K562 (cell line): ENCODE data around the gene ACTL10. TPM values are rescaled to one million over a fixed set of nuclear protein-coding genes. Genes with fewer than 3 reads are reported as not detected.

Experiments
- EGR1 ChIP-seq: fragments of 450-650 bp; conservative IDR thresholded peaks from 2 replicates; pipeline ENCODE4 v1.6.1; 2017; ENCODE audit warnings: mild to moderate bottlenecking
- EHMT2 ChIP-seq: fragments of 450-650 bp; IDR thresholded peaks from 2 replicates; pipeline ENCODE4 v1.6.1; 2018; ENCODE audit warnings: antibody characterized with exemption
- ELF4 ChIP-seq: fragments of 450-650 bp; formaldehyde crosslinking; IDR thresholded peaks from 2 replicates; pipeline ENCODE4 v1.4.0; 2022; ENCODE audit warnings: missing genetic modification characterization
- GATAD2B ChIP-seq: fragments of 450-650 bp; IDR thresholded peaks from 2 replicates; pipeline ENCODE4 v1.6.1; 2017; ENCODE audit warnings: mild to moderate bottlenecking, borderline replicate concordance
- HDAC2 ChIP-seq: fragments of 450-650 bp; IDR thresholded peaks from 2 replicates; pipeline ENCODE4 v1.6.1; 2016; ENCODE audit warnings: mild to moderate bottlenecking
- HMG20A ChIP-seq: fragments of 450-650 bp; formaldehyde crosslinking; conservative IDR thresholded peaks from 2 replicates; pipeline ENCODE4 v1.4.0; 2020; ENCODE audit warnings: mild to moderate bottlenecking, mixed read lengths
- MITF ChIP-seq: IDR thresholded peaks from 2 replicates; pipeline ENCODE4 v1.6.1; 2014; ENCODE audit warnings: antibody characterized with exemption
- NCOA4 ChIP-seq: fragments of 450-650 bp; IDR thresholded peaks from 2 replicates; pipeline ENCODE4 v1.6.1; 2018; ENCODE audit warnings: mild to moderate bottlenecking; ENCODE audit not compliant: partially characterized antibody
- NEUROD1 ChIP-seq: fragments of 150-350 bp; IDR thresholded peaks from 2 replicates; pipeline ENCODE4 v1.6.1; 2014; ENCODE audit warnings: borderline replicate concordance, low read length, low read depth; ENCODE audit not compliant: partially characterized antibody
- NFATC3 ChIP-seq: fragments of 450-650 bp; IDR thresholded peaks from 2 replicates; pipeline ENCODE4 v1.6.1; 2017; ENCODE audit warnings: mild to moderate bottlenecking
- NFE2L1 ChIP-seq: fragments of 450-650 bp; IDR thresholded peaks from 2 replicates; pipeline ENCODE4 v1.6.1; 2016; ENCODE audit warnings: missing genetic modification characterization, low read depth, mild to moderate bottlenecking, missing compliant biosample characterization, moderate library complexity, borderline replicate concordance
- NR3C1 ChIP-seq: sonication (generic); formaldehyde crosslinking; IDR thresholded peaks from 2 replicates; pipeline ENCODE4 v1.8.1; 2022; ENCODE audit warnings: missing genetic modification reagents
- PURB ChIP-seq: sonication (generic); formaldehyde crosslinking; IDR thresholded peaks from 2 replicates; pipeline ENCODE4 v1.9.0; 2021; ENCODE audit warnings: low read depth, mild to moderate bottlenecking, missing genetic modification reagents
- SRSF3 ChIP-seq: fragments of 200-400 bp; formaldehyde crosslinking; IDR thresholded peaks from 2 replicates; pipeline ENCODE4 v1.6.1; 2016; ENCODE audit warnings: mild to moderate bottlenecking, low read length, moderate library complexity; ENCODE audit not compliant: insufficient read depth
- TCF7L2 ChIP-seq: fragments of 150-350 bp; IDR thresholded peaks from 2 replicates; pipeline ENCODE4 v1.6.1; 2016; ENCODE audit warnings: low read depth, mild to moderate bottlenecking, low read length, moderate library complexity
- U2AF2 ChIP-seq: fragments of 200-400 bp; formaldehyde crosslinking; optimal IDR thresholded peaks from 2 replicates; pipeline ENCODE3; 2017; ENCODE audit warnings: low read depth, mild to moderate bottlenecking, low read length
- ZFP91 ChIP-seq: sonication (generic); formaldehyde crosslinking; IDR thresholded peaks from 2 replicates; pipeline ENCODE4 v1.8.0; 2022; ENCODE audit warnings: mild to moderate bottlenecking, missing genetic modification reagents
- ZNF143 ChIP-seq: sonication (generic); formaldehyde crosslinking; IDR thresholded peaks from 2 replicates; pipeline ENCODE4 v1.9.0; 2022; ENCODE audit warnings: mild to moderate bottlenecking, missing genetic modification reagents
- ZNF165 ChIP-seq: fragments of 250-450 bp; sonication (Bioruptor Pico); IDR thresholded peaks from 2 replicates; pipeline ENCODE4 v1.4.0; 2020; ENCODE audit warnings: borderline replicate concordance
- ZNF3 ChIP-seq: fragments of 250-450 bp; sonication (Bioruptor Pico); IDR thresholded peaks from 2 replicates; pipeline ENCODE4 v1.5.0; 2021; ENCODE audit warnings: mild to moderate bottlenecking, moderate library complexity
- ZNF354B ChIP-seq: fragments of 250-450 bp; sonication (Bioruptor Pico); IDR thresholded peaks from 2 replicates; pipeline ENCODE4 v1.4.0; 2020
- ZNF766 ChIP-seq: fragments of 200-800 bp; sonication (Bioruptor generic); conservative IDR thresholded peaks from 2 replicates; pipeline ENCODE4 v1.6.1; 2016; ENCODE audit warnings: missing genetic modification characterization, missing compliant biosample characterization
- polyA plus RNA-seq, 8 experiments: library from polyadenylated mRNA; depleted of rRNA in 4 of 8; stranded (reverse) in 5 of 8; unstranded in 3 of 8; fragments of >200 nt; fragmentation: Nextera tagmentation in 2 of 8; fragmentation: Illumina TruSeq in 1 of 8; extraction: Ambion mirVana in 2 of 8; extraction: Trizol in 1 of 8; gene quantifications; 2 replicates each; pipeline versions ENCODE4 v1.2.1 to v1.2.3, GENCODE V29; 2011 to 2014; ENCODE audit warnings: inconsistent platforms in 1 of 8, missing spikeins in 1 of 8
- total RNA-seq, 7 experiments: library from RNA; depleted of rRNA in 6 of 7; stranded (reverse); fragments of >200 nt in 6 of 7; fragmentation: Illumina TruSeq in 2 of 7; extraction: Trizol in 2 of 7; gene quantifications; 2 replicates each; pipeline versions ENCODE4 v1.2.1 to v1.2.3, GENCODE V29; 2011 to 2021; ENCODE audit warnings: low replicate concordance in 1 of 7
- TF ChIP-seq, protein P1 (sequence below): fragments of 200-800 bp; sonication (Bioruptor generic); IDR thresholded peaks from 2 replicates; pipeline ENCODE4 v1.6.1; 2016; ENCODE audit warnings: missing genetic modification characterization, missing compliant biosample characterization

The ACTL10 gene
- total and polyA plus RNA-seq, 9 of the 15 experiments (the other 6 are each of a cell fraction or from before 2014, with no cell fraction given), result 0.07 to 0.14 TPM; not detected in 7

GRCh38 chr20:33689973-33690372 lies 23.2 kb downstream of the ACTL10 start (continued):
- TF ChIP-seq NR3C1 (CRISPR knock-in tag) (no peak), ZNF143 (no peak), EHMT2 (no peak; the same call in 1 of the 2 replicates), NCOA4 (no peak), PURB (CRISPR knock-in tag) (no peak), HDAC2 (peak; percentile 97), ZFP91 (no peak), ZNF766 (no peak), HMG20A (CRISPR knock-in tag) (no peak), MITF (no peak), NFATC3 (no peak), U2AF2 (no peak), SRSF3 (no peak), TCF7L2 (no peak), ELF4 (no peak), GATAD2B (no peak; the same call in 1 of the 2 replicates), EGR1 (no peak), NEUROD1 (peak; percentile 61), ZNF165 (CRISPR knock-in tag) (no peak), NFE2L1 (no peak), ZNF354B (CRISPR knock-in tag) (no peak), ZNF3 (no peak)
- TF ChIP-seq, protein P1, sequence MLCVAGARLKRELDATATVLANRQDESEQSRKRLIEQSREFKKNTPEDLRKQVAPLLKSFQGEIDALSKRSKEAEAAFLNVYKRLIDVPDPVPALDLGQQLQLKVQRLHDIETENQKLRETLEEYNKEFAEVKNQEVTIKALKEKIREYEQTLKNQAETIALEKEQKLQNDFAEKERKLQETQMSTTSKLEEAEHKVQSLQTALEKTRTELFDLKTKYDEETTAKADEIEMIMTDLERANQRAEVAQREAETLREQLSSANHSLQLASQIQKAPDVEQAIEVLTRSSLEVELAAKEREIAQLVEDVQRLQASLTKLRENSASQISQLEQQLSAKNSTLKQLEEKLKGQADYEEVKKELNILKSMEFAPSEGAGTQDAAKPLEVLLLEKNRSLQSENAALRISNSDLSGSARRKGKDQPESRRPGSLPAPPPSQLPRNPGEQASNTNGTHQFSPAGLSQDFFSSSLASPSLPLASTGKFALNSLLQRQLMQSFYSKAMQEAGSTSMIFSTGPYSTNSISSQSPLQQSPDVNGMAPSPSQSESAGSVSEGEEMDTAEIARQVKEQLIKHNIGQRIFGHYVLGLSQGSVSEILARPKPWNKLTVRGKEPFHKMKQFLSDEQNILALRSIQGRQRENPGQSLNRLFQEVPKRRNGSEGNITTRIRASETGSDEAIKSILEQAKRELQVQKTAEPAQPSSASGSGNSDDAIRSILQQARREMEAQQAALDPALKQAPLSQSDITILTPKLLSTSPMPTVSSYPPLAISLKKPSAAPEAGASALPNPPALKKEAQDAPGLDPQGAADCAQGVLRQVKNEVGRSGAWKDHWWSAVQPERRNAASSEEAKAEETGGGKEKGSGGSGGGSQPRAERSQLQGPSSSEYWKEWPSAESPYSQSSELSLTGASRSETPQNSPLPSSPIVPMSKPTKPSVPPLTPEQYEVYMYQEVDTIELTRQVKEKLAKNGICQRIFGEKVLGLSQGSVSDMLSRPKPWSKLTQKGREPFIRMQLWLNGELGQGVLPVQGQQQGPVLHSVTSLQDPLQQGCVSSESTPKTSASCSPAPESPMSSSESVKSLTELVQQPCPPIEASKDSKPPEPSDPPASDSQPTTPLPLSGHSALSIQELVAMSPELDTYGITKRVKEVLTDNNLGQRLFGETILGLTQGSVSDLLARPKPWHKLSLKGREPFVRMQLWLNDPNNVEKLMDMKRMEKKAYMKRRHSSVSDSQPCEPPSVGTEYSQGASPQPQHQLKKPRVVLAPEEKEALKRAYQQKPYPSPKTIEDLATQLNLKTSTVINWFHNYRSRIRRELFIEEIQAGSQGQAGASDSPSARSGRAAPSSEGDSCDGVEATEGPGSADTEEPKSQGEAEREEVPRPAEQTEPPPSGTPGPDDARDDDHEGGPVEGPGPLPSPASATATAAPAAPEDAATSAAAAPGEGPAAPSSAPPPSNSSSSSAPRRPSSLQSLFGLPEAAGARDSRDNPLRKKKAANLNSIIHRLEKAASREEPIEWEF, result no peak
